GM19397 (cell line): ENCODE data around the gene KCTD13.
"Not testable (repeated sequence)": the region's sequence is repeated elsewhere in the genome, so short reads cannot be mapped to it uniquely, and the experiment has no call there.

Experiments
- ATAC-seq: cut with Tn5 transposase; IDR thresholded peaks from one replicate; pipeline ENCODE4 v1.9.1; 2021; ENCODE audit warnings: mild to moderate bottlenecking, moderate library complexity; ENCODE audit not compliant: unreplicated experiment

KCTD13 gene

DNA sequence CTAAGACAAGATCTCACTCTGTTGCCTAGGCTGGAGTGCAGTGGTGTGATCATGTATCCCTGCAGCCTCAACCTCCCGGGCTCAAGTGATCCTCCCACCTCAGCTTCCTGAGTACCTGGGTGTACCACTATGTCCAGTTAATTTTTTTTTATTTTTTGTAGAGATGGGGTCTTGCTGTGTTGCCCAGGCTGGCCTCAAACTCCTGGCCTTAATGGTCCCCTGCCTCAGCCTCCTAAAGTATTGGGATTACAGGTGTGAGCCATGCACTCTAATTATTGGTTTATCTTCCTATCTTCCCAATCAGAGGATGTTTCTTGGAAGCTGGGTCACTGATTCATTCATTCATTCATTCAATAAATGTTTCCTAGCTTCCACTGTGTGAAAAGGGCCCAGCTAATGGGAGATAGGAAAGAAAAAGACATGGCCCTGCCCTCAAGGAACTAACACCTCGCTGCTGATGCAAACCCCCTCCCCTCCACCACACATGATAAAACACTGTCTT is 17.3 kb downstream of the KCTD13 start:
- no peak for ATAC-seq

DNA sequence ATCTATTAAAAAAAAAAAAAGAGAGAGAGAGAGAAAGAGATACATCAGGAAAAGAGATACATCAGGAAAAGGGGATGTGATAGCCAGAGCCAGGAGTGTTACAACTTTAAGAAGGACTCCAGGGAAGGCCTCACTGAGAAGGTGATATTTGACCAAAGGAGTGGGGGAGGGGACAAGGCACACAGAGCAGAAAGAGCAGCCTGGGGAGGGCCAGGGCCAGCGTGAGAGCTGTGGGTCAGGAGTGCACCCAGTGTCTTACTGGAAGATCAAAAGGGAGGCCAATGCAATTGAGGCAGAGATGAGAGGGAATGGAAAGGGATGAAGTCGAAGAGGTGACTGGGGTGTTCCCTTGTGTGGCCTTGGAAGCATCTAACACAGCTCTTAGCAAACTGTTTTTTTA is 18.1 kb downstream of the KCTD13 start:
- ATAC-seq, result no peak

DNA sequence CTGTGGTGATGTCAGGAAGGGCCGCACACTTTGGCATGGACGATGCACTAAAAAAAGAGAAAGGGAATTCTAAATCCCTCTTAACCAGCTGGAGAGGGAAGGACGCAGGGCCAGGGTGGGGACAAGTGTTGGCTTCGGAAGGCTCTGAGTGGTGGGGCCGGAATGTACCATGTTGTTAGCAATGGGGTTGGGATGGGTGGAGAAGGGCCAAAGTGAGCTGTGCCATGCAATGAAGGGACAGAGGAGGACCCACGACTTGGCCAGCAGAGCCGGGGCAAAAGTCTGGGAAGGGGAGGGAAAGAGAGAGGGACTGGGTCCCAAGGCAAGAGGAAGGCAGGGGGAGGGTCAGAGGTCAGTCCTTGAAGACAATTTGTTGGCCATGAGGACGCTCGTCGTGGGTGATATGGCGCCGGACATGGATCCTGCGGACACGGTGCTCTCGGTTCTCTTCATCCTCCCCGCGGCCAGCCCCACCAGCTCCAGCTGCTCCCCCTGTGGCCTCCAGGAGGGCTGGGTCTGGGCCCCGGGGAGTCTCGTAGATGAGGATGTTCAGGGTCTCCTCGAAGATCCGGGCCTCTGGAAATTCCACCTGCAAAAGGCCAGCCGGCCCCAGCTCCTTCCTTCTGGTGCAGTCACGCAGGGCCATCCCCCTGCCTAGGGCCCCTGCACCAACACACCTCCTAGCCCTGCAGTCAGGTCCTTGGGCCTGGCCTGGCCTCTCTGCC is 19.3 kb downstream of the KCTD13 start:
- no peak for ATAC-seq

DNA sequence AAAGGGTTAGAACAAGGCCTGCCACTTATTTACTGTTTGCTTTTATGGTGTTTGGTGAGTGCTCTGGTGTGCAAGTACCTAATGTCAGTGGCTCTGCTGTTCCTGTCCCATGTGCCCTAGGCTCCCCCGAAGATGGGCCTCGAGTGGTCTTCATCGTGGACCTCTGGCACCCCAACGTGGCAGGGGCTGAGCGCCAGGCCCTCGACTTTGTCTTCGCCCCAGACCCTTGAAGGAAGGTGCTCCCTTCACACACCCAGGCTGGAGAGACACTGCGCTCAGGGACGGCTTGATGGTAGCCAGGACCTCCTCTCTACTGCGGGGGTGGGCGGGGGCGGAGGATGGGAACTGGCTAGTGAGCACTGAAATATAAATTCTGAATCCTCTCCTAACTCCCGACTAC is 20.4 kb downstream of the KCTD13 start:
- no peak for ATAC-seq

DNA sequence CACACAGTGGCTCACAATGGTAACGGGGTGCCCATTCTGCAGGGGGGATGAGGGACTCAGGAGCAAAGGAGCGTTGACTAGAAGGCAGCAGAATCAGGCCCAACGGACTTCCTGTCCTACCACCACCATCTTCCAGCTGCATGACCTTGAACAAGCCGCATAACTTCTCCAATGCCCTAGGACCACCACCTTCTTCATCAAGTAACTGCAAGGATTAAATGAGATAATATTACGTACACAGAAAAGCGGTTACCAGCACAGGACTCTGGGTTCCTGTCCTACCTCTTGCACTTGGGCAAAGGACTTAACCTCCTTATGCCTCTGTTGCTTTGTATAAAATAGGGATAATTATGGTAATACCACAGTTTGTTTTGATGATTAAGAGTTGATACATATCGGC is 21.1 kb downstream of the KCTD13 start:
- no peak for ATAC-seq

DNA sequence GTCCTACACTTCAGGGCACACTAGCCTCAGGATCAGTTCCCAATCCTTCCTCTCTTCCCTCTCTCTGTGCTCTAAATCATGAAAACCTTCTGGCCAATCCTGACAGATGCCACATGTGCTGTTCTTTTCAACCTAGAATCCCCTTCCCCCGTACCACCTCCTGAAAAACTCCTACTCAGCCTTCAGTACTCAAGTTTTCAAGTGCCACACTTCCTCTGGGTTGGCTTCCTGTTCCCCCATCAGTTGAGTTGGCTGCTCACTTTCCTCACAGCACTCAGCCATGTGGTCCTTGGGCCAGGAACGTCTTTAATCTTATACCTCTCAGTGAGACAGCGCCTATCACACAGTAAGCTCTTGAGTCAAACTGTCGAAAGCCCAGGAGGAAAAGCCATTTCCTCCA is 22.4 kb downstream of the KCTD13 start:
- ATAC-seq, result no peak

DNA sequence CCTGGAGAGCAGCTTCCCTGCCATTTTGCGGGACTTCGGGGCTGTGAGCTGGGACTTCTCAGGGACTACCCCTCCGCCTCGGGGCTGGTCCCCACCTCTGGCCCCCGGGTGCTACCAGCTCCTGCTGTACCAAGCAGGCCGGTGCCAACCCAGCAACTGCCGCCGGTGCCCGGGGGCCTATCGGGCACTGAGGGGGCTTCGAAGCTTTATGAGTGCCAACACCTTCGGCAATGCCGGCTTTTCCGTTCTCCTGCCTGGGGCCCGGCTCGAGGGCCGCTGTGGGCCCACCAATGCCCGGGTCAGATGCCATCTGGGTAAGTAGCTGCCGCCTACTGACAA is 24.4 kb downstream of the KCTD13 start:
- no peak for ATAC-seq

DNA sequence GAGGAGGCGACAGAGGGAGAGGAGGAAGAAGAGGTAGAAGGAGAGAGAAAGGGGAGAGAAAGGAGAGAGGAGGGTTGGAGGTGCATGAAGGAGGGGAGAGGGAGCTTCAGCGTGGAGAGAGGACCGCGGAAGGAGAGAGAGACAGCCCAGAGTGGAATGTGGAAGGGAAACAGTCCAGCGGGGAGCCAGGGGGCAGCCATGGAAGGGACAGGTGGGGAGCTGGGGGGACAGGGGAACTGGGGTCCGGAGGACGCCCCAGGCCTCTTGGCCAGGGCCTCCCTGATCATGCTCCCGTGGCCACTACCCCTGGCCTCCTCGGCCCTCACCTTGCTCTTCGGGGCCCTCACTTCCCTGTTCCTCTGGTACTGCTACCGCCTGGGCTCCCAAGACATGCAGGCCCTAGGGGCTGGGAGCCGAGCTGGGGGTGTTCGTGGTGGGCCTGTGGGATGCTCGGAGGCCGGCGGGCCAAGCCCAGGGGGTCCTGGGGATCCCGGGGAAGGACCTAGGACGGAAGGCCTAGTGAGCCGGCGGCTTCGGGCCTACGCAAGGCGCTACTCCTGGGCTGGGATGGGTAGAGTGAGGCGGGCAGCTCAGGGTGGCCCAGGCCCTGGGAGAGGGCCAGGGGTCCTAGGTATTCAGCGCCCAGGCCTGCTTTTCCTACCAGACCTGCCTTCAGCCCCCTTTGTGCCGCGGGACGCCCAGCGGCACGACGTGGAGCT is 25.0 kb downstream of the KCTD13 start:
- no peak for ATAC-seq

DNA sequence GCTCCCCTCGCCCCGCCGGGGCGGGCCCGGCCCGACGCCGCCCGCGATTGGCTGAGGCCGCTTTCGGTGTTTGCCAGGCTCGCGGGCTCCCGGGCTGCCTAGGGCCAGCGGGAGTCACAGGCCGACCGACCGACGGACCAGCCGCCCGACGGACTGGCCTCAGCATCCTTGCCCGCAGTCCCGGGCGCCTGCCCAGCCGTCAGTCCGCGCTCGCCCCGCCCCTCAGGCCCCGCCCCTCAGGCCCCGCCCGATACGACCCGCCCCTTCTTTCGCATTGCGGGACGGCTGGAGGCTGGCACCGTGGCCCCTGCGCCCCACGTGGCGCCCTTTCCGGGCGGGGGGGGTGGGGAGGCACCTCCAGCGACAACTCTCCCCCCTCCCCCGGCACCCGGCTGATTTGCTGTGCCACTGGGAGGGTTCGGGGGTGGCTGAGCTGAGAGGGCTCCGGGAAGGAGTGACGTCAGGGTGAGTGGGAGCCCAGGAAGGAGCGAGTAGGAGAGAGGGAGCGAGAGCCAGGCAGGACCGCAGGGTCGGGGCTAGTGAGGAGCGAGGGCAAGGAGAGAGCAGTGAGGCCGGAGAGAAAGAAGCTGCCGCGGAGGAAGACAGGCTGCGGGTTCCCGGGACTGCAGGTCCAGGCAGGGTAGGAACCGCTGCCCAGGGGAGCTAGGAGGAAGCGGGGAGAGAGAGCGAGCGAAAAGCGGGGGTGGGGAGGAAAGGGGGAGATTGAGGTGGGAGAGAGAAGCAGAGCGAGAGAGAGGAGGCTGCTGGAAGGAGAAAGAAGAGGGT is 25.7 kb downstream of the KCTD13 start, which contains the start of gene ASPHD1:
Gene ASPHD1, plus strand, starts transcription at position 387 of the 786 bp plus-strand sequence. CDS start 484 bp downstream, outside the sequence.
- ATAC-seq, result peak; percentile 72

DNA sequence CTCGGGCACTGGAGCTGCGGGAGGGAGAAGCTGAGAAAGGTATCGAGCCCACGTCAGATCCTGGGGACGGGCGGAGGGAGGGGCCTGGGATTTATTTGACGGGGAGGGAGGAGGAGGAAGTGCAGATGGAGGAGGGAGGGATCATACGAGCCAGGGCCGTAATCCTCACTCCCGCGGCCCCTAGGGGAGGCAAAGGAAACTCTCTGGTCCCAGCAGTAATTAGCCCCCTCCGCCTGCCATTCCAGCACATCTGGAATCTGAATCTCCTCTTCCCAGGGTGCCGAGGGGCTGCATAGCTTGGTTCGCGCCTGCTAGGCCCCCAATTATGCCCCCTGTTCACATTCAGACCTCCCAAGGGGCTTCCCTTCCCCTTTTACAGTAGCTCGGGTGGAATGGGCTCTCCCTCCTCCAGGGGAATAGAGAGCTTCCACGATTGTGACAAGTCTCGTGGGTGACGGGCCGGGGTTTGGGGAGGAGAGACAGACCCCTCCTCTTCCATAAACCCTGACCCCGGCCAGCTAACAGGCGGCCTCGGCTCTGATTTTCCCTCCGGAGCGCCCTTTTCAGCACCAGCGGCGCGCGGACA is 26.4 kb downstream of the KCTD13 start, which contains the start of gene SEZ6L2:
Gene SEZ6L2, minus strand, starts transcription at position 35 of the 586 bp plus-strand sequence. CDS start 531 bp downstream, outside the sequence.
- ATAC-seq, result no peak

DNA sequence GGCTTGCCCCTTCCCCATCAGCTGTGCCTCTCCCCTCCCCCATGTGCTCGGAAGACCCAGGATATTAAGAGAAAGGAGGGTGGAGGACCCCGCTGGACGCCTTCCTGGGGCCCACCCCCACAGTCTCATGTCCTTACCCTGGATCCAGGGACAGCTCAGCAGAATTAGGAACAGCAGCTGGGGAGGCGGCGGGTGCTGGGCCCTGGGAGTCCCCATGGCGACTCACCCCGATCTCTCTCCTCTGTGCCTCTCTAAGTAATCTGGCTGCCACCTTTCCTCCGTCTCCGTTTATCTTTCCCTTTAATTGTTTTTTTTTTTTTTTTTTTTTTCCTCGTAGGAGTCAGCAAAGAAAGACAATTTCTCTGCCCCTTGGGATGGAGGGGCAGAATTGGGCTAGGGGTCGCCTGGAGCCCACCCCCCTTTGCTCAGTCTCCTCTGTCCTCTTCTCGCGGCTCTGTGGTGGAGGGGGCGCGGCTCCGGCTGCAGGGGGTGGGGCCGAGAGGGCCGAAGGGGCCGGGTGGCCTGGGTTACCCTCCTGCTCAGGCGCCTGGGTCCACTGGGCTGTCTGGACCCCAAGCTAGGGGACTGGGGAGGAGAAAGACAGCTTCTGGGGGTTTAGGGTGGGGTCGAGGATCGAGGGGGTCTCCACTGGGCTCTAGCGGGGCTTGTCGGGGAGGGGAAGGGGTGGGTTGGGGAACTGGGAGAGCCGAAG is 27.1 kb downstream of the KCTD13 start:
- no peak for ATAC-seq

DNA sequence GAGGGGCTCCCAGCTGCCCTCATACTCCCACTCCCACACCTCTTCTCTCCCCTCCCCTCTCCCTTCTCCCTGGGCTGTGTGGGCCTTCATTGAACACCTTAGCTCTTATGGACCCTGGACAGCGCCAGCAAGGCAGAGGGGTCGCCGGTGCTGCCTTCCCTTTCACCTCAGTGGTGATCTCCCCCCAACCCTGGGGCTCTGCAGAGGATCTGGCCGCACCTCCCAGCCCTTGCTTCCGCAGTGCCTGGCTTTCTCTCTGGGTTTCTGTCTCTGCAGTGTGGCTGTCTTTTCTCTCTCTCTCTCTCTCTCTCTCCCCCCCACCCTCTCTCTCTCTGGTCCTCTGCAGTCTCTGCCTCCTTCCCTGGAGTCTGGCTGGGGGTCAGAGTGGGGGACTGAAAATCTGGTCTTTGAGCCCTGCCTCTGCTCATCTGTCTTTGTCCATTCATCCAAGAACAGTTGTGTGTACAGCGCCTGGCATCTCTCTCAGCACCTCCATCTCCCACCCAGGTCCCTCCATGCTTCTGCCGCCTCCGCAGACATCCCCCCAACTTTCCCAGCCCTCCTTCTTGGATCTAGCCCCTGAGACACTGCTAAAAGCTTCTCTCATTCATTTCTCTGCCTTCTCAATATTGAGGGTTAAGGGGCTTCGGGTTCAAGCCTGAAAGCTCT is 27.8 kb downstream of the KCTD13 start:
- ATAC-seq, result no peak

DNA sequence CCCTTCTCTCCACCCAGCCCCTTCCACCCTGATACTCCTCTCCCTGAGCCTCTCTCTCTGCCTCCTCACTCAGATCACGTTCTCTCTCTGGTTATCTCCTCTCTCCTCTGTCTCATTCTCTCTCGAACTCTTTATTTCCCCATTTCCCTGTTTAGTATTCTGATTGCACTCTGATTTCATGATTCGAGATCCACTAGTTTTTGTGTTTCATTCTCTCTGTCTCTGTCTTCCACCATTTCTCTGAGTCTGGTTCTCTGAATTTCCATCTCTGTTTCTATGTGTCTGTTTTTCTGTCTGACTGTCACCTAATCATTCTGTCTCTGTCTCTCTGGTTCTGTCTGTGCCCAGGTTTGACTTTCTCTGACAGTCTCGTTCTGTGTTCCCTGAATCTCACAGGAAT is 28.7 kb downstream of the KCTD13 start:
- ATAC-seq, result no peak

DNA sequence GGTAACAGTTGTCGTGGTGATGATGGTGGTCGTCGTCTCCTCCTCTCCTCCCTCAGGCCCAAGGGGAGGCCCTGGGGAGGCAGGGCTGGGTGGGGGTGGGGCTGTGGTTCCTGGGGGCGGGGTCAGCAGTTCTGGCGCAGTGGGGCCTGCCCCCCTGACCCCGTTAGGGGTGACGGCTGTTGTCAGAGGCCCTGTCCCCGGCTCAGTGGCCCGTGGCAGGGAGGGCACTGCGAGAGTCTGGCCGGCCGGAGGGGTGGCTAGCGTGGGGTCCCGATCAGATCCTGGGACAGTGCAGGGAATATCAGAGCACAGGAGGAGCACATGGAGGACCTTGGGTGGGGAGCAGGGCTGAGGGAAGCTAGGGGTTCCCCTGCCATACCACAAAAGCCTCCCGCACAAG is 29.2 kb downstream of the KCTD13 start:
- ATAC-seq, result no peak

DNA sequence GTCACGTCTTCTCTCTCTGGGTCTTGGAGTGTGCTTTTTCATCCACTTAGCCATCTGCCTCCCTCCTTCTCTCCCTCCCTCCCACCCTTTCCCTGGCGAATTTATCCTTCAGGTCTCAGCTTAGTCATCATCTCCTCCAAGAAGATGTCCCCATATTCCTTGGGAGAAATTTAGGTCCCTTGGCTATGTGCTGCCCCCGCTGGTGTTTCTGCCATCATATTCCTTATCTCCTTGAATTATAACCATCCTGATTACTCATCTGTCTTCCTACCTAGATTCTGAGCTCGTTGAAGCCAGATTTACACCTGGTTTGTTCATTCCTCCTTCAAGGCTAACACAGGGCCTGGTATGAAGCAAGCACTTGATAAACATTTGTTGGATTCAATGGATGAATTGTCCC is 31.7 kb downstream of the KCTD13 start:
- ATAC-seq, result no peak

DNA sequence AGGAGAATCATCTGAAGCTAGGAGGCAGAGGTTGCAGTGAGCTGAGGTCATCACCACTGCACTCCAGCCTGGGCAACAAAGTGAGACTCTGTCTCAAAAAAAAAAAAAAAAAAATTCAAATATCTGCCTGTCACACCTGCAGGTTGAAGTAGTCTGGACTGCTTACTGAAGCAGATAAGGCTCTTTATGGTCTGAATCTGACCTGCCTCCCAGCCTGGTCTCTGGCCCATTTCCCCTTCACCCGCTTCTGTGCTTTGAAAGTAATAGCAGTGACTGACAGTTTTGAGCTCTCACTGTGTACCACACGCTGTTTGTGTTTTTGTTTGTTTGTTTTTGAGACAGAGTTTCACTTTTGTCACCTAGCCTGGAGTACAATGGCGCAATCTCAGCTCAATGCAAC is 32.5 kb downstream of the KCTD13 start:
- no peak for ATAC-seq

DNA sequence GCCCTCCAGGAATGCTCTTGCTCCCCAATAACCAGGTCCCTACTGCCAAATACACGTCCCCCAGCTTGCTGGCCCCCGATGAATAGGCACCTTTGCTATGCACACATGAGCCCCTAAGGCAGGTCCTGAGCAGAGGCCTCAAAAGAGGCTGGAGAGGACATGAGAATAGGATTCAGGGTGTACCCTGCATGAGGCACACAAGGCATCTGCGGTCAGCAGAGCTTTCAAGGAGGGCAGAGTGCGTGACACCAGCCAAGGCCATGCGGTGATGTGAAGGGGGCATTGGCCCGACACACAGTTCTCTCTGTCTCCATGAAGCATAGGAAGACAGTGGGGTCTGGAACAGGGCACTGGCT is 33.6 kb downstream of the KCTD13 start:
- ATAC-seq, result no peak

DNA sequence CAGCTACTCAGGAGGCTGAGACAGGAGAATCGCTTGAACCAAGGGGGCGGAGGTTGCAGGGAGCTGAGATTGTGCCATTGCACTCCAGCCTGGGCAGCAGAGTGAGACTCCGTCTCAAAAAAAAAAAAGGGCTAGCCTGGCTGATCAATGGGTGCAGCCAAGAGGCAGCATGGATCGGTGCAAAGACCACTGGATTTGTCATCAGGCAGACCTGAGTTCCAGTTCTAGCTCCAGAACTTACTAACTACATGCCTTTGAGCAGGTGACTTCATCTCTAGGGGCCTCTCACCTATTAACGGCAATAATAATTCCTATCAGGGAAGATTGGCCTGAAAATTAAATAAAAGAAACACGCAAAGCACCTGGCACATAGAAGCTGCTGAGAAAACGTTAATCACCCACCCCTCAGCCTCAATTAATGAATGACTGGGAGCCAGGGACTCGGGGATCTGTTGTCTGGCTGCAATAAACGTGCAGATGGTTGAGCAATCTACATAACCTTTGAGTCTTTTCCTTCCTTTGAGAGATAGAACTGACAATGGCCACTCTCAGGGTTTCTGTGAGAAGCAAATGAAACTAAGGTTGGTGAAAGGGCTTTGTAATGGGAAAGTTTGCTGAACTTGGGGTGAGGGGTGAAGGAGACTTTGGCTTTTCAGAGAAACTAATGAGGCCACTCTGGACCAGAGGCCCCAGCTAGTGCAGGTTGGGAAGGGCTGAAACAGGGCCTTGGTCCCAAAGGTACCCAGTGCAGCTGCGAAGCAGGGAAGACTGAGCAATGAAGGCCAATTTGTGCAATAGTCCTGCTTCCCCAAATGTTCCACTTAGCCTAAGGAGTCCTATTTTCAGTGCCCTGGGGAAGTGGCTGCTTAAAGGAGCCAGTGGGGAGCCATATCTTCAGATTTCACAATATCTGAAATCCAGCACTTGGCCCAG is 34.2 kb downstream of the KCTD13 start:
- no peak for ATAC-seq

DNA sequence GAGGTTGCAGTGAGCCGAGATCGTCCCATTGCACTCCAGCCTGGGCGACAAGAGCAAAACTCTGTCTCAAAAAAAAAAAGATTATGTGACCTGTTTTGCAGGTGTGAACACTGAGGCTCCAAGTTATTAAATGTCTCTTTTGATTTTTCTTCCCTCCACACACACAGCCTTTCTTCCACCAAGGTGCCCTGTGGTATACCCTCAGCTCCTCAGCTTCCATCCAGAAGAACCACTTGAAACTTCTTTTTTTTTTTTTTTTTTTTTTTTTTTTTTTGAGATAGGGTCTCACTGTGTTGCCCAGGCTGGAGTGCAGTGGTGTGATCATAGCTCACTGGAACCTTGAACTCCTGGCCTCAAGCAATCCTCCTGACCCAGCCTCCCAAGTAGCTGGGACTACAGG is 36.7 kb downstream of the KCTD13 start:
- ATAC-seq, result not testable (repeated sequence)
